ENCODE results near the gene EPHA7.

GRCh38 chr6:93194480-93194879 lies 224.9 kb downstream of the EPHA7 start:
- TF ChIP-seq CTCF (conservative IDR thresholded peaks at IDR 0.05 in 1 of 2, IDR thresholded peaks at IDR 0.05 in 1 of 2; ENCODE audit: extremely low read depth in 1 of 2, insufficient read depth in 1 of 2, low read depth in 1 of 2, low read length in 2 of 2) (no peak), EZH2 (IDR thresholded peaks at IDR 0.05; ENCODE audit: borderline replicate concordance, low read length) (no peak)

All from mammary epithelial cell (primary cell).